WI38 (cell line): Measurements from ENCODE around the gene PDZRN3.

Experiments
- H3K4me3 ChIP-seq: 2 replicates; pipeline ENCODE4 v1.5.1; 2011; ENCODE audit warnings: low read depth, mild to moderate bottlenecking, control low read depth, low read length
- CTCF ChIP-seq: IDR thresholded peaks from 2 replicates; pipeline ENCODE4 v1.5.1; 2012; ENCODE audit warnings: low read depth, mild to moderate bottlenecking, control low read depth, low read length

The PDZRN3 gene

GRCh38 chr3:73653351-73653750 is 28.6 kb upstream of the PDZRN3 start:
- H3K4me3 ChIP-seq: no peak overlapping the region
- TF ChIP-seq CTCF: no peak

- no peak overlapping the region for H3K4me3 ChIP-seq
- TF ChIP-seq CTCF: no peak
Measured at GRCh38 chr3:73652896-73653295, 28.2 kb upstream of the PDZRN3 start.

GRCh38 chr3:73637042-73637441 is 12.3 kb upstream of the PDZRN3 start:
- no peak for TF ChIP-seq CTCF
- no peak overlapping the region for H3K4me3 ChIP-seq

- H3K4me3 ChIP-seq: no peak overlapping the region
- TF ChIP-seq CTCF: no peak
Measured at GRCh38 chr3:73635254-73635653, 10.5 kb upstream of the PDZRN3 start.

- no peak overlapping the region for H3K4me3 ChIP-seq
- TF ChIP-seq CTCF: no peak
Measured at GRCh38 chr3:73633916-73634344, 9.2 kb upstream of the PDZRN3 start.

- TF ChIP-seq CTCF: no peak
- H3K4me3 ChIP-seq: no peak overlapping the region
Measured at GRCh38 chr3:73633453-73633852, 8.7 kb upstream of the PDZRN3 start.

GRCh38 chr3:73626106-73626505 is 1.4 kb upstream of the PDZRN3 start:
- no peak overlapping the region for H3K4me3 ChIP-seq
- TF ChIP-seq CTCF: no peak
